HG02943 (cell line): Measurements from ENCODE around the gene JTB.
"Not testable (repeated sequence)": the region's sequence is repeated elsewhere in the genome, so short reads cannot be mapped to it uniquely, and the experiment has no call there.

Source experiments
- ATAC-seq: cut with Tn5 transposase; IDR thresholded peaks from one replicate; pipeline ENCODE4 v1.9.1; 2021; ENCODE audit warnings: mild to moderate bottlenecking, low read depth, moderate library complexity; ENCODE audit not compliant: unreplicated experiment

The JTB gene

DNA sequence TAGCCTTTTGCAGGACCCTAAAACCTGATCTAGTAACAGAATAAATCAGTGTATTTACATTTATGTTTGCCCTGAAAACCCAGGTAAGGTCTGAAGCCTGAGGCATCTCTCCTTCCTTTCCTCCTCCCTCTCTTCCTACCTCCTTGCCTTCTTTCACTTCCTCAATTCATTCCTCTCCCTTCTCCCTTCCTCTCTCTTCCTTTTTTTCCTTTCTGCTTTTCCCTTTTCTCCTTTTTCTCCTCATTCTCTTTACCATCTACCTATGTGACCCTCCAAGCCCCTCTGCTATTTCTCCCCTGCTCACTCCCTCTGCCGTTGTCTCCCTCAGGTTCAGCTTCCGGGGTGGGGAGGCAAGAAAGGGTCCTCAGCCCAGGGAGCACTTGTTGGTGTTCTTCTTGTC, 4.3 kb upstream of the JTB start:
- not testable (repeated sequence) for ATAC-seq

- ATAC-seq, result not testable (repeated sequence)
These were observed 1.6 kb upstream of the JTB start for GRCh38 chr1:153979091-153979490.

- no peak for ATAC-seq
These were observed 918 bp upstream of the JTB start for GRCh38 chr1:153978274-153978909.

DNA sequence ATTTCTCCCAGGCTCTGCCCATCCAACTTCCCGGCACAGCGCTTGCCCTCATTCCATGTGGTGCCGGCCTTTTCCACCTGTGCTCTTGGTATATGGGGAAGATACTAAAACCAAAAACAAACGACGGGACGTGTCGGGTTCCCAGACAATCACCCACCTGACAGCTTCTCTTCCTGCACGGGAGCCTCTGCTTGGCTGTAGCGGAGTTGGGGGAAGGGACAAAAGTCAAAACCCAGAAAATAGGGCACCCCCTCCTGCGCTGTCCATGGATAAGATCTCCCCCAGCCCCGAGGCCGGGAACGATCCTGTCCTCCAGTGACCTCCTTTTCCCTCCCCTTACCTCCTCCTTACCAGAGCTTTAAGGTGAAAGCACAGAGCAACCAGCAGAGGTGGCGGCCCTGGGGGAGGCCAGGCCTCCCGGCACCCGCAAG, 640 bp downstream of the JTB start:
- no peak for ATAC-seq

DNA sequence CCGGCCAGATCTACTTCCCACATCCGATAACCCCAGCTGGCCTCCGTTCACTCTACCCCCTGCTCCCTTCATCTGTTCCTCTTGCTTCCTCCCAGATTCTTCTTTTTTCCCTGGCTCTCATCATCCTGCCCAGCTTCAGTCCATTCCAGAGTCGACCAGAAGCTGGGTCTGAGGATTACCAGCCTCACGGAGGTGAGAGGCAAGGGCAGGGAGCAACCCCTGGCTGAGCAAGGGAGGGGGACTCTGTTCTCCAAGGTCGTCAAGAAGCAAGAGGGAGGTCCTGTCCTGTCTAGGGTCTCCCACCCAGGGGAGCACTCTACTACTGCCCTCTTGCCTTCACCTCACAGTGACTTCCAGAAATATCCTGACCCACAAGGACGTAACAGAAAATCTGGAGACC, 3.9 kb downstream of the JTB start:
- ATAC-seq, result no peak

DNA sequence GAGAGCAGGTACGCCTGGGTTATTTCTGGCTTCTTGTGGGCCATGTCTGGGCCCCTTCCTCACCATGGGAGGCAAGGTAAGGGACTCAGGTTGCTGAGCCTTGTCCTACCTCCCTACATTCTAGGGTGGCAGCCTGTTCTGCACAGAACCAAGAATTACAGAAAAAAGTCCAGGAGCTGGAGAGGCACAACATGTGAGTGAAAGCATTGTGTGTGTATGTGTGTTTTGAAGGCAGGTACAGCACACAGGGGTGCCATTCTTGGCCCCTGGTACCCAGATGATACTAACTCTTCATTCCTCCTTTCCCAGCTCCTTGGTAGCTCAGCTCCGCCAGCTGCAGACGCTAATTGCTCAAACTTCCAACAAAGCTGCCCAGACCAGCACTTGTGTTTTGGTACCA, 4.4 kb downstream of the JTB start:
- no peak for ATAC-seq

DNA sequence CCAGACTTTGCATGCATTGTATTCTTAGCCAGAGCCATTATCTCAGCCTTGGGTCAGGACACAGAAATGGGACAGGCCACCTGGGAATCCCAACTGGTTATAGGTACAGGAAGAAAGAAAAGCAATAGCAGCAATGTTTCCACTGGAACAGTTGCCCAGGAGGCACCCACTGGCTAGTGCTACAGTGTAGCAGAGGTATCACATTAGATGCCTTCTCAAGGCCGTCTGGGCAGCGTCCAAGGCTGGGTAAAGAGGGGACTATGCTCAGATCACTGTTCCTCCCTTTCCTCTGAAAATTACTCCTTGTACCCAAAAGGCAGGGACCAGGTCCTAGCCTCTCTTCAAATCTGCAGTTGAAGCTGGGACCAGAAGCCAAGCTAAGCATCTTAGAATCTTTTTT, 7.1 kb downstream of the JTB start:
- no peak for ATAC-seq

DNA sequence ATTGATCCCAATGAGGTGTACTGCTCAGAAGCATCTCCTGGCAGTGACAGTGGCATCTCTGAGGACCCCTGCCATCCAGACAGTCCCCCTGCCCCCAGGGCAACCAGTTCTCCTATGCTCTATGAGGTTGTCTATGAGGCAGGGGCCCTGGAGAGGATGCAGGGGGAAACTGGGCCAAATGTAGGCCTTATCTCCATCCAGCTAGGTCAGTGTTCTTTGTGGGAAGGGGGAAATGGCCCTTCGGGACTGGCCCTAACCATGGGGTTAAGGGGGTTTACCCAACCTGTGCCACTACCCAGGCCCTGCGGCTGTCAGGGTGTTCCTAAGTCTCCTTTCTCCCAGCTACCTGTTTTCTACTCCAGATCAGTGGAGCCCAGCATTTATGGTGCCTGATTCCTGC, 8.5 kb downstream of the JTB start:
- ATAC-seq, result no peak

DNA sequence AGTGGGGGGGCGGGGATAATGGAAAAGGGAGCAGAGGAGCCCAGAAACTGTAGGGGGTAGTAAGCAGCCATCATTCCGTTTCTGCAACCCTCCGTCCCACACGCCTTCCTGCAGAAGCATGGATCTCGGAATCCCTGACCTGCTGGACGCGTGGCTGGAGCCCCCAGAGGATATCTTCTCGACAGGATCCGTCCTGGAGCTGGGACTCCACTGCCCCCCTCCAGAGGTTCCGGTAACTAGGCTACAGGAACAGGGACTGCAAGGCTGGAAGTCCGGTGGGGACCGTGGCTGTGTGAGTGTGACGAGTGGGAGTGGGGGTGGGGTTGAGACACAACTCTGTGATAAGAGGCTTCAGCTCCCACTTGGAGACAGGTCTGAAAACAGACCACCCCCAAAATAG, 9.1 kb downstream of the JTB start:
- no peak for ATAC-seq

DNA sequence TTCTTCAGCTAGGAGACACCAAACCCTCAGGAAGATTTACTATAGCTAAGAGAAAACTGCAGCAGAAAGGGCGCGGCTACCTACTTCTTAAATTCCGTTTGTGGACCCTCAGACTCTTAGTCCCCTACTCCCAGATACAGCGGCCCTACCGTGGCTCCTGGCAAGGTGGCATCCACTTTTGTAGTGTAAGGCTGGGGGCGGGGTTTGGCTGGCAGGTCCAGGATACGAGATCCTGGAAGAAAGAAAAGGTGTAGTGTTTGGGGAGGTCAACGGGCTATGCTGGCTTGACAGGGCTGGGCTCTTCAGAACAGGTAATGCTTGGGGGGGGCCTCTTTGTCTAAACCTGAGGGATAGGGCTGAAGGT, 9.5 kb downstream of the JTB start:
- ATAC-seq, result no peak

DNA sequence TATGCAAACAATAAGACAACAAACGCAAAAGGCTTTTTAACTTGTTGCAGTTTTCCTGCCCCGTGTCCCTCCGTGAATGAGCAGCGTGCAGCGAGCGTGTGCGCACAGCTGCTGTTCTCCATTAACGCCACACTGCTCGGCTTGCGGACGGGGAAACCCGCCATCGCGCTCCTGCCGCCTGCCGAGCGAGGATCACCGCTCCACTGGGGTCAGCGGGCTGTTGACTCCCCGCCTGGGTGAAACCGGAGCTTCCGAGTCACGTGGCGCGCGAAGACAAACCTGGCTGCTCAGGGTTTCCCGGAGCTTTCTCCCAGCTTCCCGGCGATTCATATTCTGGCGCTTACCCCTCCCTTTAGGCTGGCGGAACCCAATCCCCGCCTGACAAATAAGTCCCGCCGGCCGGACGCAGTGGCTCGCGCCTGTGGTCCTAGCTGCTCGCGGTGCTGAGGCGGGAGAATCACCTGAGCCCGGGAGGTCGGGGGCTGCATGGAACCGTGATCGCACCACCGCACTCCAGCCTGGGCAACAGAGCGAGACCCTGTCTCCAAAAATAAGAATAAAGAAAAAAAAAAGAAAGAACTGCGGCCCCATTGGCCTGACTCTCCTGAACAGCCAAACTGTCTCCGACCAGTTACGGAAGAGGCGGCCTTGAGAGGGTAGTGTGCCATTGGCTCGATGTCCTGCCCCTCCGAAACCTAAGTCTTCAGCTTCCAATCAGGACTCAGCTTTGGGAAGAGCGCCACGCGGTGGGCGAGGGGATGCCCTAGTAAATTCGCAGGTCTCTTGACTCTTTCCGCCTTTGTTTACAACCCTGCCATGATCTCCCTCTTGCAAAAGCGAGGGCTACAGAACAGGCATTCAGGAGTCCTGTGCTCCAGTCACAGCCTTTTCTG, 10.1 kb downstream of the JTB start, which contains the start of gene CREB3L4:
TSS of gene CREB3L4 (plus strand) at position 796 of the 893 bp plus-strand sequence. CDS start 624 bp downstream, outside the sequence.
- peak; percentile 80 for ATAC-seq

DNA sequence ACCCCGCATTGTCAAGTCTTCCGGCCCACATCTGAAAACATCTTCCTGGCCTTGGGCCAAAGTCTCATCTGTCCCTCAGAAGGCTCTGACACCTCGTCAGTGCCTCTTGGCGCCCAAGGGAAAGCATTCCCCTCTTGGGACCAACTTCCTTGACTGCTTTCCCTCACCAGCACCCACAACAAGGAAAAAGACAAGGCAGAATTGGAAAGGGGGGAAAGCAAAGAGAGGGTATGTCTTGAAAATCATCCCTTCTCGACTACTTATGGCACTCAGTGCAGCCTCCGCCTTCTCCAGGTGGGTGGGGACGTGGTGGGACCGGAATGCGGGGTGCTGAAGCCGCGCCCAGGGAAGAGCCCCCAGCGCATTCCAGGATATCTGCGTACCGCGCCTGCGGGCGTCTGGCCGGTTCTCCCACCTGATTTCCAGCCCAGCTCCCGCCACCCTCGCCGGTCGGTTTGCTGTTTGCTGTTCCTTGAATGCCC, 13.6 kb downstream of the JTB start:
- ATAC-seq, result peak; percentile 2

DNA sequence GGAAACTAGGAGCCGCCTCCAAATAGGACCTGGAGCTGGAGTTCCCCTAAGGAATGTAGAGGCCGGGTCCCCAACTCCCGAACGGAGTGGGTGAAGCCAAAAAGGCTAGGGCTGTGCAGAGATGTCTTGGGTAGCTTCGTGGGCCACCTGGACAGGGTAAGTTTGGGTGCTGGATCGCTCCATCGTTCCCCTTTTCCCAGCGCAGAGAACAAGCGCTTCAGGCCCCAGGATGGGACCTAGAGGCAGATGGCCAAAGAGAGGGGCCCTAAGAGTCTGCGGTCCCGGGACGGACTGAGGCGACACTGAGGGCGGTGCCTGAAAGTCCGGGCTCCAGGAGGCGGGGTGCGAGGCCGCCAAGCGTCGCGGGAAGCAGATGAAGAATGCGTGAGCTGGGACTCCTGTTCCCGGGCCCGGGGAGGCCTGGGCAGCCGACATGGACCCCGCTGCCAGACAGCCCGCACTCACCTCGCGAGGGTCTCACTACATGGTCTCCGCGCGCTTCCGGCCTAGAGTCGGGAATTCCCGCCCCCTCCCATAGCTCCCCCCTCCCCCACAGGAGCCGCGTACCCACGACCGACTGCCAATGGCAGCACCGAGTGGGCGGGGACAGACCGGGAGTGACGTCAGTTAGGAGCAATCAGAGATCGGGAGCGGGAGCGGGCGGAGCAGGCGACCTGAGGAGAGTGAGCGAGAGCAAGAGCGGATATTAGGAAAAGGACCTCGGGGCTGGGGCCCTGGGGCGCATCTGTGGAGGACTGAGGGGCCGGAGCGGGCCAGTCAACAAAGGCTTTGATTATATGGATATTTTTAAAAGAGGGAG, 14.2 kb downstream of the JTB start, which contains the start of gene SLC39A1:
TSS of gene SLC39A1 (minus strand) at position 508 of the 820 bp plus-strand sequence. CDS start 822 bp downstream, outside the sequence.
- ATAC-seq, result peak; percentile 45

- ATAC-seq, result no peak
These were observed 15.1 kb downstream of the JTB start for GRCh38 chr1:153962088-153963029.

- ATAC-seq, result no peak
These were observed 16.1 kb downstream of the JTB start for GRCh38 chr1:153961421-153961820.

DNA sequence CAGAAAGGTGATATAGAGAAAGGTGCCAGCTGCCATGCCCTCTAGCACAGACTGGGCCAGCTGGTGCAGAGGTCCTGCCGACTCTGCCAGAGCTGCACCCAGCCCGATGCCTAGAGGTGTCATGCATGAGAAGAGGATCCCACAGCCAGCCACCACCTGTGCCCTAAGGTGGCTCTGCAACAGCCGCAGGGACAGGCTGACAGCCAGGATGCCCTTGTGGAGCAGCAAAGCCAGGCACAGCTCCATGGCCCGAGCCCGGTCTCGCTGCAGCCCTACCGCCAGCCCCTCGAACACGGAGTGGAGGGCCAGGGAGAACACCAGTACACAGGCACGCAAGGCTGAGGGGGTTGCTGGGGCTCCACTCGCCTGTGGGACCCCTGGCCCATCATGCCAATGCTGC, 17.3 kb downstream of the JTB start:
- ATAC-seq, result no peak

DNA sequence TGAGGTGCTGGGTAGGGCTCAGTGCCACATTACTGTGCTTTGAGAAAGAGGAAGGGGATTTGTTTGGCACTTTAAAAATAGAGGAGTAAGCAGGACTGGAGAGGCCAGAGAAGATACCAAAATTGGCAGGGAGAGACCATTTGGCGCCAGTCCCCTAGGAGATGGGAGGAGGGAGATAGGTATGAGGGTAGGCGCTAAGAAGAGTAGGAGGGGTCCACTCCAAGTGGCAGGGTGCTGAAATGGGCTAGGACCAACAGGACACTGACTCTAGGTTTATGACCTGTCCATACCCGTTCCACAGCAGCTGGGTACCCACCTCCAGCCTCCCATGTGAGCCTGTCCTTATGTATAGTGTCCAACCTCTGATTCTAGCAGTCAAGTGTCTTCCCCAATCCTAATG, 18.0 kb downstream of the JTB start:
- no peak for ATAC-seq

- ATAC-seq, result no peak
These were observed 18.6 kb downstream of the JTB start for GRCh38 chr1:153958961-153959260.

GRCh38 chr1:153958111-153958960, 19.1 kb downstream of the JTB start, which contains the start of gene CRTC2:
Gene CRTC2 (minus strand): TSS chr1:153958612. CDS start chr1:153958497, 115 bp downstream.
- peak; percentile 69 for ATAC-seq
